HepG2 (cell line): ENCODE results near the gene SLC43A3. TPM values are rescaled to one million over a fixed set of nuclear protein-coding genes. Genes with fewer than 3 reads are reported as not detected.

Experiments
- ADNP ChIP-seq: sonication (generic); formaldehyde crosslinking; IDR thresholded peaks from 2 replicates; pipeline ENCODE4 v1.4.0; 2020; ENCODE audit warnings: missing genetic modification reagents
- ATAD3A ChIP-seq: sonication (generic); formaldehyde crosslinking; IDR thresholded peaks from 2 replicates; pipeline ENCODE4 v1.4.0; 2020; ENCODE audit warnings: missing genetic modification reagents
- ATF3 ChIP-seq: sonication (generic); formaldehyde crosslinking; IDR thresholded peaks from 2 replicates; pipeline ENCODE4 v1.4.0; 2020; ENCODE audit warnings: missing genetic modification reagents
- FOXC1 ChIP-seq: sonication (generic); formaldehyde crosslinking; IDR thresholded peaks from 2 replicates; pipeline ENCODE4 v1.8.0; 2022; ENCODE audit warnings: mild to moderate bottlenecking, missing genetic modification reagents, borderline replicate concordance
- FOXM1 ChIP-seq: sonication (generic); formaldehyde crosslinking; IDR thresholded peaks from 2 replicates; pipeline ENCODE4 v1.5.0; 2020; ENCODE audit warnings: missing genetic modification reagents
- FOXP1 ChIP-seq, 2 experiments: fragments of 450-650 bp in 1 of 2; IDR thresholded peaks; 2 replicates each; pipeline ENCODE4 v1.6.1; 2017 to 2018; ENCODE audit warnings: antibody characterized with exemption in 1 of 2
- GABPB1 ChIP-seq: IDR thresholded peaks from 2 replicates; pipeline ENCODE4 v1.6.1; 2016; ENCODE audit warnings: mild to moderate bottlenecking, missing genetic modification reagents, moderate library complexity, missing compliant biosample characterization
- HDAC1 ChIP-seq: sonication (generic); formaldehyde crosslinking; IDR thresholded peaks from 2 replicates; pipeline ENCODE4 v1.5.1; 2020; ENCODE audit warnings: mild to moderate bottlenecking, missing genetic modification reagents
- HDAC6 ChIP-seq: fragments of 200-600 bp; sonication (generic); IDR thresholded peaks from 2 replicates; pipeline ENCODE4 v1.7.0; 2017; ENCODE audit warnings: mild to moderate bottlenecking, antibody characterized with exemption, low read length, low read depth
- HOXD1 ChIP-seq: sonication (generic); formaldehyde crosslinking; IDR thresholded peaks from 2 replicates; pipeline ENCODE4 v1.5.0; 2020; ENCODE audit warnings: missing genetic modification reagents
- IKZF4 ChIP-seq: sonication (generic); formaldehyde crosslinking; IDR thresholded peaks from 2 replicates; pipeline ENCODE4 v1.5.1; 2020; ENCODE audit warnings: borderline replicate concordance, mild to moderate bottlenecking, low read depth, missing genetic modification reagents; ENCODE audit errors: not compliant biosample characterization
- MAX ChIP-seq: IDR thresholded peaks from 2 replicates; pipeline ENCODE4 v1.6.1; 2012; ENCODE audit warnings: inconsistent platforms
- NFRKB ChIP-seq: fragments of 450-650 bp; IDR thresholded peaks from 2 replicates; pipeline ENCODE4 v1.6.1; 2017
- PBX3 ChIP-seq: sonication (generic); formaldehyde crosslinking; IDR thresholded peaks from 2 replicates; pipeline ENCODE4 v1.8.1; 2023; ENCODE audit warnings: missing genetic modification reagents, inconsistent platforms, borderline replicate concordance
- PHF5A ChIP-seq: IDR thresholded peaks from one replicate; pipeline ENCODE4 v1.6.1; 2018; ENCODE audit warnings: low read depth, missing genetic modification reagents; ENCODE audit not compliant: unreplicated experiment
- TAF15 ChIP-seq: fragments of 200-400 bp; formaldehyde crosslinking; IDR thresholded peaks from one replicate; pipeline ENCODE4 v1.6.1; 2018; ENCODE audit warnings: mild to moderate bottlenecking, low read depth, low read length; ENCODE audit not compliant: poor library complexity, severe bottlenecking
- TGIF2 ChIP-seq: IDR thresholded peaks from 2 replicates; pipeline ENCODE4 v1.6.1; 2016; ENCODE audit warnings: control low read depth, missing compliant biosample characterization
- THAP11 ChIP-seq: IDR thresholded peaks from 2 replicates; pipeline ENCODE4 v1.6.1; 2016; ENCODE audit warnings: missing biosample characterization, missing genetic modification reagents
- ZFP82 ChIP-seq: sonication (generic); formaldehyde crosslinking; IDR thresholded peaks from 2 replicates; pipeline ENCODE4 v1.5.1; 2020; ENCODE audit warnings: mild to moderate bottlenecking, missing genetic modification reagents, borderline replicate concordance
- ZMYM4 ChIP-seq: sonication (generic); formaldehyde crosslinking; IDR thresholded peaks from 2 replicates; pipeline ENCODE4 v1.8.1; 2023; ENCODE audit warnings: mild to moderate bottlenecking, missing genetic modification reagents
- ZNF143 ChIP-seq: sonication (generic); formaldehyde crosslinking; IDR thresholded peaks from 2 replicates; pipeline ENCODE4 v1.4.0; 2020; ENCODE audit warnings: missing genetic modification reagents
- ZNF225 ChIP-seq: sonication (generic); formaldehyde crosslinking; IDR thresholded peaks from 2 replicates; pipeline ENCODE4 v1.4.0; 2020; ENCODE audit warnings: mild to moderate bottlenecking, missing genetic modification reagents
- ZNF326 ChIP-seq: sonication (generic); formaldehyde crosslinking; IDR thresholded peaks from 2 replicates; pipeline ENCODE4 v1.4.0; 2020; ENCODE audit warnings: missing genetic modification reagents, borderline replicate concordance
- ZNF547 ChIP-seq: sonication (generic); formaldehyde crosslinking; IDR thresholded peaks from 2 replicates; pipeline ENCODE4 v1.5.1; 2020; ENCODE audit warnings: mild to moderate bottlenecking, missing genetic modification reagents
- ZNF572 ChIP-seq: sonication (generic); formaldehyde crosslinking; IDR thresholded peaks from 2 replicates; pipeline ENCODE4 v1.5.1; 2020; ENCODE audit warnings: mild to moderate bottlenecking, missing genetic modification reagents
- ZNF746 ChIP-seq: sonication (generic); formaldehyde crosslinking; IDR thresholded peaks from 2 replicates; pipeline ENCODE4 v1.8.0; 2022; ENCODE audit warnings: mild to moderate bottlenecking, missing genetic modification reagents
- ZNF749 ChIP-seq: sonication (generic); formaldehyde crosslinking; IDR thresholded peaks from 2 replicates; pipeline ENCODE4 v1.8.0; 2022; ENCODE audit warnings: mild to moderate bottlenecking, missing genetic modification reagents, moderate library complexity, borderline replicate concordance
- ZNF782 ChIP-seq: sonication (generic); formaldehyde crosslinking; IDR thresholded peaks from 2 replicates; pipeline ENCODE4 v1.4.0; 2020; ENCODE audit warnings: missing genetic modification reagents, mild to moderate bottlenecking, borderline replicate concordance
- polyA plus RNA-seq, 8 experiments: library from polyadenylated mRNA; depleted of rRNA in 3 of 8; stranded (reverse) in 7 of 8; unstranded in 1 of 8; fragments of >200 nt; fragmentation: Illumina TruSeq in 4 of 8; extraction: Trizol in 4 of 8; gene quantifications; 2 replicates each; pipeline versions ENCODE4 v1.2.1 to v1.2.3, GENCODE V29; 2011 to 2016; ENCODE audit warnings: low read depth in 4 of 8, missing spikeins in 1 of 8, mixed read lengths in 1 of 8; ENCODE audit not compliant: insufficient read depth in 1 of 8
- total RNA-seq, 5 experiments: library from RNA; depleted of rRNA; stranded (reverse); fragments of >200 nt; fragmentation: Illumina TruSeq; extraction: Trizol; gene quantifications; 2 replicates each; pipeline ENCODE4 v1.2.3, GENCODE V29; 2016; ENCODE audit warnings: low read depth in 1 of 5
- TF ChIP-seq, protein P1 (sequence below): IDR thresholded peaks from 2 replicates; pipeline ENCODE4 v1.6.1; 2016; ENCODE audit warnings: low read depth, control low read depth
- TF ChIP-seq, protein P2 (sequence below): sonication (generic); formaldehyde crosslinking; IDR thresholded peaks from 2 replicates; pipeline ENCODE4 v1.8.1; 2023; ENCODE audit warnings: missing genetic modification reagents, mild to moderate bottlenecking, borderline replicate concordance

Gene SLC43A3
- total and polyA plus RNA-seq, 2 of the 13 experiments (the other 11 are each of a cell fraction or from before 2014, with no cell fraction given) = 2.6 TPM; not detected in 1

DNA sequence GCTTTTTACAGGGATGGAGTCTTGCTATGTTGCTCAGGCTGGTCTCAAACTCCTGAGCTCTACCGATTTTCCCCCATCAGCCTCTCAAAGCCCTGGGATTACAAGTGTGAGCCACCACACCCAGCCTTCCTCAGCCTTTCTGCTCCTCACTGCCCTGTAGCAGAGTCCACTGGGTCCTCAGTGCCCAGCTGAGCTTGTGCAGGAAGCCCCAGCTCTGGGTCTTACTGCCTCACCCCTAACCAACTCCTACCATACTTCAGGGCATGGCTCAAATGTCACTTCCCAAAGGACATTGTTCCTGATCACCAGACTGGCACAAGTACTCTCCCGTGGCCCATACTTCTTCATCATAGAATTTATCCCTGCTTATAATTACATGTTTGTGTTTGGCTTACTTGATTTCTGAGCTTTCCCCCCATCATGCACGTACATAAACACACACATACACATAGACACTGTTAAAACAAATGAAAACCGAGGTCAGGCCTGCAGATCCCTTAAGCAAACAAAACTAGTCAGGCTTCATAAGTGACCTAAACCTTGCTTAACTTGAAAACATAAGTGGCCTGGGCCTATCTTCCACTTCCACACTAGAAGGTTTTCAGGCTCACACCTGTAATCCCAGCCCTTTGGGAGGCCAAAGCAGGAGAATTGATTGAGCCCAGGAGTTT lies 14.0 kb upstream of the SLC43A3 start (continued):
- TF ChIP-seq ZFP82 (CRISPR knock-in tag) = no peak; the same call in 1 of the 2 replicates
- peak; percentile 22; the same call in 1 of the 2 replicates for TF ChIP-seq THAP11 (CRISPR knock-in tag)
- no peak for TF ChIP-seq ZNF572 (CRISPR knock-in tag)
- TF ChIP-seq ATAD3A (CRISPR knock-in tag) = no peak
- no peak for TF ChIP-seq ZNF225
- no peak for TF ChIP-seq HDAC6
- no peak; the same call in 1 of the 2 replicates for TF ChIP-seq MAX
- TF ChIP-seq, protein P1, sequence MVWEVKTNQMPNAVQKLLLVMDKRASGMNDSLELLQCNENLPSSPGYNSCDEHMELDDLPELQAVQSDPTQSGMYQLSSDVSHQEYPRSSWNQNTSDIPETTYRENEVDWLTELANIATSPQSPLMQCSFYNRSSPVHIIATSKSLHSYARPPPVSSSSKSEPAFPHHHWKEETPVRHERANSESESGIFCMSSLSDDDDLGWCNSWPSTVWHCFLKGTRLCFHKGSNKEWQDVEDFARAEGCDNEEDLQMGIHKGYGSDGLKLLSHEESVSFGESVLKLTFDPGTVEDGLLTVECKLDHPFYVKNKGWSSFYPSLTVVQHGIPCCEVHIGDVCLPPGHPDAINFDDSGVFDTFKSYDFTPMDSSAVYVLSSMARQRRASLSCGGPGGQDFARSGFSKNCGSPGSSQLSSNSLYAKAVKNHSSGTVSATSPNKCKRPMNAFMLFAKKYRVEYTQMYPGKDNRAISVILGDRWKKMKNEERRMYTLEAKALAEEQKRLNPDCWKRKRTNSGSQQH (CRISPR knock-in tag) = no peak
- no peak for TF ChIP-seq ZNF143 (CRISPR knock-in tag)
- TF ChIP-seq FOXC1 (CRISPR knock-in tag) = no peak
- no peak for TF ChIP-seq IKZF4 (CRISPR knock-in tag)
- TF ChIP-seq HDAC1 = no peak
- TF ChIP-seq TGIF2 (CRISPR knock-in tag) = no peak
- no peak for TF ChIP-seq ZNF749 (CRISPR knock-in tag)
- no peak for TF ChIP-seq ZNF746 (CRISPR knock-in tag)
- peak; percentile 60 for TF ChIP-seq ZMYM4 (CRISPR knock-in tag)
- TF ChIP-seq, protein P2, sequence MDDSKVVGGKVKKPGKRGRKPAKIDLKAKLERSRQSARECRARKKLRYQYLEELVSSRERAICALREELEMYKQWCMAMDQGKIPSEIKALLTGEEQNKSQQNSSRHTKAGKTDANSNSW (CRISPR knock-in tag) = no peak
- TF ChIP-seq TAF15 = no peak
- TF ChIP-seq GABPB1 (CRISPR knock-in tag) = no peak
- no peak for TF ChIP-seq ZNF326 (CRISPR knock-in tag)
- TF ChIP-seq FOXP1 (IDR thresholded peaks at IDR 0.05) = peak; percentile 64; the same call in 1 of the 2 replicates
- TF ChIP-seq FOXP1 (CRISPR knock-in tag; IDR thresholded peaks at IDR 0.05) = peak; percentile 89
- no peak for TF ChIP-seq FOXM1 (CRISPR knock-in tag)
- TF ChIP-seq PHF5A (CRISPR knock-in tag) = no peak
- TF ChIP-seq ZNF782 = no peak
- TF ChIP-seq HOXD1 (CRISPR knock-in tag) = no peak
- TF ChIP-seq ZNF547 = no peak
- no peak for TF ChIP-seq ADNP
- TF ChIP-seq NFRKB = no peak
- no peak for TF ChIP-seq PBX3 (CRISPR knock-in tag)
- TF ChIP-seq ATF3 = no peak
